HCT116 (cell line): Measurements from ENCODE around the gene PTPRR.

ENCODE experiments used
- CTCF ChIP-seq, 3 experiments: fragments of 200-600 bp in 1 of 3; sonication (generic) in 1 of 3; IDR thresholded peaks in 2 of 3; conservative IDR thresholded peaks in 1 of 3; 2 replicates each; pipeline ENCODE4 v1.5.1; 2012 to 2017; ENCODE audit warnings: low read depth in 2 of 3, low read length in 2 of 3, antibody characterized with exemption in 1 of 3, borderline replicate concordance in 1 of 3, control low read depth in 1 of 3, mild to moderate bottlenecking in 1 of 3, mixed read lengths in 1 of 3, mixed run types in 1 of 3, moderate library complexity in 1 of 3; ENCODE audit not compliant: insufficient read depth in 1 of 3
- EZH2phosphoT487 ChIP-seq: fragments of 200-600 bp; IDR thresholded peaks from 2 replicates; pipeline ENCODE4 v1.6.1; 2018; ENCODE audit warnings: antibody characterized with exemption, borderline replicate concordance
- POLR2A ChIP-seq: IDR thresholded peaks from 2 replicates; pipeline ENCODE4 v1.7.0; 2011; ENCODE audit warnings: borderline replicate concordance; ENCODE audit not compliant: insufficient read depth, insufficient read length; ENCODE audit errors: extremely low read depth
- POLR2AphosphoS5 ChIP-seq: IDR thresholded peaks from 2 replicates; pipeline ENCODE4 v1.6.1; 2011; ENCODE audit warnings: mild to moderate bottlenecking, low read depth, low read length, moderate library complexity
- REST ChIP-seq: IDR thresholded peaks from 2 replicates; pipeline ENCODE4 v1.6.1; 2012; ENCODE audit warnings: low read depth
- TCF7L2 ChIP-seq: IDR thresholded peaks from 2 replicates; pipeline ENCODE4 v1.7.0; 2011; ENCODE audit warnings: borderline replicate concordance, inconsistent platforms; ENCODE audit not compliant: insufficient read depth, insufficient read length; ENCODE audit errors: extremely low read depth
- ZNF274 ChIP-seq: fragments of 200-500 bp; sonication (Bioruptor generic); IDR thresholded peaks from 2 replicates; pipeline ENCODE4 v1.6.1; 2014; ENCODE audit warnings: mild to moderate bottlenecking, low read depth, low read length, inconsistent platforms

GRCh38 chr12:70691018-70691672 lies 229.4 kb downstream of the PTPRR start:
- no peak for TF ChIP-seq CTCF (IDR thresholded peaks at IDR 0.05 in 2 of 3, conservative IDR thresholded peaks at IDR 0.05 in 1 of 3; ENCODE audit: borderline replicate concordance in 1 of 3, insufficient read depth in 1 of 3, low read depth in 2 of 3, low read length in 2 of 3)
- TF ChIP-seq TCF7L2 = no peak
- TF ChIP-seq POLR2A = no peak
- TF ChIP-seq EZH2phosphoT487 = no peak
- TF ChIP-seq ZNF274 = no peak
- TF ChIP-seq POLR2AphosphoS5 = no peak
- TF ChIP-seq REST = no peak
